Measurements from ENCODE around the gene ABCA2. TPM values are rescaled to one million over a fixed set of nuclear protein-coding genes. Genes with fewer than 3 reads are reported as not detected.

Gene ABCA2
- total and polyA plus RNA-seq, 2 experiments from 2014 or later = 7.0 to 16.0 TPM

- TF ChIP-seq POLR2AphosphoS5 (IDR thresholded peaks at IDR 0.05; ENCODE audit: low read depth) (no peak), CREB1 (CRISPR knock-in tag; IDR thresholded peaks at IDR 0.05; ENCODE audit: low read depth) (no peak), CTCF (conservative IDR thresholded peaks at IDR 0.05; ENCODE audit: low read depth in 2 of 2) (no peak), JUNB (IDR thresholded peaks at IDR 0.05; ENCODE audit: unreplicated experiment) (no peak), ZNF331 (CRISPR knock-in tag; IDR thresholded peaks at IDR 0.05; ENCODE audit: low read depth) (no peak), EZH2 (IDR thresholded peaks at IDR 0.05; ENCODE audit: low read depth, unreplicated experiment) (no peak), STAT1 (IDR thresholded peaks at IDR 0.05; ENCODE audit: unreplicated experiment) (no peak), NANOG (IDR thresholded peaks at IDR 0.05; ENCODE audit: borderline replicate concordance) (no peak), EZH2phosphoT487 (IDR thresholded peaks at IDR 0.05; ENCODE audit: unreplicated experiment) (no peak), ZNF462 (CRISPR knock-in tag; IDR thresholded peaks at IDR 0.05) (no peak), REST (IDR thresholded peaks at IDR 0.05; ENCODE audit: unreplicated experiment) (no peak), ZNF114 (CRISPR knock-in tag; IDR thresholded peaks at IDR 0.05) (no peak)
- TF ChIP-seq, protein P1, sequence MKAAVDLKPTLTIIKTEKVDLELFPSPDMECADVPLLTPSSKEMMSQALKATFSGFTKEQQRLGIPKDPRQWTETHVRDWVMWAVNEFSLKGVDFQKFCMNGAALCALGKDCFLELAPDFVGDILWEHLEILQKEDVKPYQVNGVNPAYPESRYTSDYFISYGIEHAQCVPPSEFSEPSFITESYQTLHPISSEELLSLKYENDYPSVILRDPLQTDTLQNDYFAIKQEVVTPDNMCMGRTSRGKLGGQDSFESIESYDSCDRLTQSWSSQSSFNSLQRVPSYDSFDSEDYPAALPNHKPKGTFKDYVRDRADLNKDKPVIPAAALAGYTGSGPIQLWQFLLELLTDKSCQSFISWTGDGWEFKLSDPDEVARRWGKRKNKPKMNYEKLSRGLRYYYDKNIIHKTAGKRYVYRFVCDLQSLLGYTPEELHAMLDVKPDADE (IDR thresholded peaks at IDR 0.05) = no peak
- Mint-ChIP-seq H3K36me3 (ENCODE audit: low read depth) (peaks cover 6% of the 10 kb centered on the region; the same call in 2 of the 3 replicates), H3K27ac (no peak overlapping the region), H3K9me3 (peaks cover 19% of the 10 kb centered on the region), H3K4me1 (no peaks in the 10 kb centered on the region), H3K4me3 (no peak overlapping the region), H3K27me3 (ENCODE audit: insufficient read depth, low read depth, poor library complexity) (peaks cover 3% of the 10 kb centered on the region)
- Histone ChIP-seq H3K79me2 (replicated peaks; ENCODE audit: insufficient read depth) (no peaks in the 10 kb centered on the region), H3K9me2 (ENCODE audit: insufficient read depth) (no peaks in the 10 kb centered on the region), H3F3A (replicated peaks; ENCODE audit: low read depth) (no peaks in the 10 kb centered on the region), H3K27me3 (ENCODE audit: insufficient read depth) (no peaks in the 10 kb centered on the region), H2AFZ (no peak overlapping the region), H4K20me1 (replicated peaks; ENCODE audit: insufficient read depth) (no peaks in the 10 kb centered on the region), H3K36me3 (ENCODE audit: insufficient read depth) (no peaks in the 10 kb centered on the region), H3K4me3 (no peak overlapping the region), H3K27ac (ENCODE audit: low read depth) (no peak overlapping the region), H3K4me2 (no peak overlapping the region), H3K4me1 (ENCODE audit: insufficient read depth) (no peaks in the 10 kb centered on the region)
- DNase-seq (ENCODE audit: low spot score) (no peak), ATAC-seq (no peak)
These were observed 19.7 kb downstream of the ABCA2 start for GRCh38 chr9:137008312-137008711.
